ENCODE results near the gene CCDC17.

DNA sequence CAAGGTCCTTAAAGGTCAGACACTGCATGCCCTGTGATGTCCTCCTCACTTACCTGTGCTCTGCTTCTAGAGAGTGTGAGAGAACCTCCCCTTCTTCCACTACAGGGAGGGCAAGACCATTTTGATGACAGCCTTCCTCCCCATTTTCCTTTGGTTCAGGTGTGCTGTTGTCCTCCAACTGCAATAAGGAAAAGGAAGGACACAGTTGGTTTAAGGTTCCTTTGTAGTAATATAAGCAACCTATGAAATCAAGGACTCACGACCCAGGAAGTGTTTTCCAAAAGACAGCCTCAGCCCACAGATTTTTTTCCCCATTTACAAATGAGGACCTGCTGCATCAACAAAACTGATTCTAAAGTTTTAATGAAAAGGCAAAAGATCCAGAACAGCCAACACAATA, 6.6 kb upstream of the CCDC17 start:
- TF ChIP-seq CTCF (IDR thresholded peaks at IDR 0.05; ENCODE audit: extremely low read depth in 1 of 2, insufficient read depth in 1 of 2, low read depth in 1 of 2, low read length in 2 of 2) (no peak), POLR2AphosphoS5 (IDR thresholded peaks at IDR 0.05; ENCODE audit: insufficient read depth, low read depth, low read length) (no peak), GATA2 (IDR thresholded peaks at IDR 0.05; ENCODE audit: insufficient read depth, insufficient read length, low read depth, low read length) (no peak), MAX (IDR thresholded peaks at IDR 0.05; ENCODE audit: insufficient read depth, insufficient read length) (no peak)
